Measurements from ENCODE around the gene PRKCA.

Gene PRKCA

DNA sequence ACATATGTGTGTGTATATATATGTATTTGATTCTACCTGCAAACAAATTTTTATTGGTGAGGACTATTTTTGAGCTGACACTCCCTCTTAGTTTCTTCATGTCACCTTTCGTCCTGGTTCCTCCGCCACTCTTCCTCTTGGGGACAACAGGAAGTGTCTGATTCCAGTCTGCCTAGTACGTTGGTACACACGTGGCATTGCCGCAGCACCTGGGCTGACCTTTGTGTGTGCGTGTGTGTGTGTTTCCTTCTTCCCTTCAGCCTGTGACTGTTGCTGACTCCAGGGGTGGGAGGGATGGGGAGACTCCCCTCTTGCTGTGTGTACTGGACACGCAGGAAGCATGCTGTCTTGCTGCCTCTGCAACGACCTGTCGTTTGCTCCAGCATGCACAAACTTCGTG lies 503.2 kb downstream of the PRKCA start:
- H3K4me2 ChIP-seq (ENCODE audit: low read length): no peak overlapping the region
- no peaks in the 10 kb centered on the region for H3K9me3 ChIP-seq (ENCODE audit: control insufficient read depth, insufficient read depth, low read length)
- TF ChIP-seq, protein P1, sequence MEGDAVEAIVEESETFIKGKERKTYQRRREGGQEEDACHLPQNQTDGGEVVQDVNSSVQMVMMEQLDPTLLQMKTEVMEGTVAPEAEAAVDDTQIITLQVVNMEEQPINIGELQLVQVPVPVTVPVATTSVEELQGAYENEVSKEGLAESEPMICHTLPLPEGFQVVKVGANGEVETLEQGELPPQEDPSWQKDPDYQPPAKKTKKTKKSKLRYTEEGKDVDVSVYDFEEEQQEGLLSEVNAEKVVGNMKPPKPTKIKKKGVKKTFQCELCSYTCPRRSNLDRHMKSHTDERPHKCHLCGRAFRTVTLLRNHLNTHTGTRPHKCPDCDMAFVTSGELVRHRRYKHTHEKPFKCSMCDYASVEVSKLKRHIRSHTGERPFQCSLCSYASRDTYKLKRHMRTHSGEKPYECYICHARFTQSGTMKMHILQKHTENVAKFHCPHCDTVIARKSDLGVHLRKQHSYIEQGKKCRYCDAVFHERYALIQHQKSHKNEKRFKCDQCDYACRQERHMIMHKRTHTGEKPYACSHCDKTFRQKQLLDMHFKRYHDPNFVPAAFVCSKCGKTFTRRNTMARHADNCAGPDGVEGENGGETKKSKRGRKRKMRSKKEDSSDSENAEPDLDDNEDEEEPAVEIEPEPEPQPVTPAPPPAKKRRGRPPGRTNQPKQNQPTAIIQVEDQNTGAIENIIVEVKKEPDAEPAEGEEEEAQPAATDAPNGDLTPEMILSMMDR (IDR thresholded peaks at IDR 0.05; ENCODE audit: low read depth, low read length, poor library complexity, severe bottlenecking): no peak
- no peak for TF ChIP-seq EZH2phosphoT487 (IDR thresholded peaks at IDR 0.05; ENCODE audit: borderline replicate concordance, low read length)
- H3F3A ChIP-seq (ENCODE audit: control insufficient read depth, insufficient read depth): no peaks in the 10 kb centered on the region
- H4K20me1 ChIP-seq (ENCODE audit: control insufficient read depth, insufficient read depth, low read depth, low read length): no peaks in the 10 kb centered on the region
- H3K36me3 ChIP-seq (ENCODE audit: control insufficient read depth, low read length): no peaks in the 10 kb centered on the region
- H3K4me1 ChIP-seq (ENCODE audit: control insufficient read depth, low read length): peaks cover 18% of the 10 kb centered on the region
- no peaks in the 10 kb centered on the region for H3K9me2 ChIP-seq (replicated peaks; ENCODE audit: control insufficient read depth, low read length)
- H3K27ac ChIP-seq (ENCODE audit: low read depth, low read length): no peak overlapping the region
- H3K27me3 ChIP-seq (ENCODE audit: control insufficient read depth, low read length): no peaks in the 10 kb centered on the region
- H3K79me2 ChIP-seq (ENCODE audit: control insufficient read depth, low read length): no peaks in the 10 kb centered on the region
- H3K4me3 ChIP-seq (ENCODE audit: low read length): no peak overlapping the region

DNA sequence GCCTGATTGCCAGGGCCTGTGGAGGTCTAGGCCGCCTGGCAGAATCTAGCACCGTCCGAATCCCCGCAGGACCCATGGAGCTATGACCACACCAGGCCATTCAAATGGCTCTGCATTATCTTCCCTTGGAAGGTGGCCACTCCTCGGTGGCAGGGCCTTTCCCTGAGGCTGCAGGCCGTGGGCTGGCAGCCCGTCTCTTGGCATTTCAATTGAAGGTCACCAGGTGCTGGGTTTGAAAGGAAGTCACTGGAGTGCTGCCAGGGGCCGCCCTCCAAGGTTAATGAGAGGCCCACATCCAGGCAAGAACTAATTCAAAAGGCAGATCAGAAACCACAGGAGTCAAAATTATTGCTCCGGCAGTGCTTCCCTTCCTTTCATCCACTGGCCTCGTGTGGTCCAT lies 504.8 kb downstream of the PRKCA start:
- H3K27me3 ChIP-seq (ENCODE audit: control insufficient read depth, low read length): no peaks in the 10 kb centered on the region
- no peaks in the 10 kb centered on the region for H3K36me3 ChIP-seq (ENCODE audit: control insufficient read depth, low read length)
- no peaks in the 10 kb centered on the region for H3K79me2 ChIP-seq (ENCODE audit: control insufficient read depth, low read length)
- H3K9me3 ChIP-seq (ENCODE audit: control insufficient read depth, insufficient read depth, low read length): no peaks in the 10 kb centered on the region
- no peaks in the 10 kb centered on the region for H4K20me1 ChIP-seq (ENCODE audit: control insufficient read depth, insufficient read depth, low read depth, low read length)
- no peak overlapping the region for H3K4me3 ChIP-seq (ENCODE audit: low read length)
- H3F3A ChIP-seq (ENCODE audit: control insufficient read depth, insufficient read depth): no peaks in the 10 kb centered on the region
- no peak overlapping the region for H3K4me2 ChIP-seq (ENCODE audit: low read length)
- no peaks in the 10 kb centered on the region for H3K9me2 ChIP-seq (replicated peaks; ENCODE audit: control insufficient read depth, low read length)
- peaks cover 18% of the 10 kb centered on the region for H3K4me1 ChIP-seq (ENCODE audit: control insufficient read depth, low read length)
- no peak for TF ChIP-seq EZH2phosphoT487 (IDR thresholded peaks at IDR 0.05; ENCODE audit: borderline replicate concordance, low read length)
- TF ChIP-seq, protein P1 (IDR thresholded peaks at IDR 0.05; ENCODE audit: low read depth, low read length, poor library complexity, severe bottlenecking): no peak
- no peak overlapping the region for H3K27ac ChIP-seq (ENCODE audit: low read depth, low read length)

DNA sequence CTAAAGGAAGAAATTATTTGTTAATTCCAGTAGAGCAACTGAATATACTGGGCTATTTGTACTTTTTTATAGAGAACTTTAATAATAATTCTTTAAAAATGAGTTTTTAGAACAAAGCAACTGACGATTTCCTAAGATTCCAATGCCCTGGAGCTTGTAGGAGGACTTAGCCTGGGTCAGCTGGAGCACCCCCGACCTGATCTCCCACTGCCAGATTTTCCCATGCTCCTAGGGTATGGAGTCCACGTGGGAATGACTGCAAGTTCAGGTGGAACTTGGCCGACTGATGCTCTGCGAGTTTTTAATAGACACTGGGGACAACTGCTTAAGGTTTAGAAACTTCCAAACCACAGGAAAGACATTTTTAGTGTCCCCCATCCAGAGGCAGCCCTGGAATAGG lies 507.0 kb downstream of the PRKCA start:
- Histone ChIP-seq H3K9me2 (replicated peaks; ENCODE audit: control insufficient read depth, low read length) (no peaks in the 10 kb centered on the region), H4K20me1 (ENCODE audit: control insufficient read depth, insufficient read depth, low read depth, low read length) (no peaks in the 10 kb centered on the region), H3F3A (ENCODE audit: control insufficient read depth, insufficient read depth) (no peaks in the 10 kb centered on the region), H3K27ac (ENCODE audit: low read depth, low read length) (no peak overlapping the region), H3K4me1 (ENCODE audit: control insufficient read depth, low read length) (peaks cover 18% of the 10 kb centered on the region), H3K79me2 (ENCODE audit: control insufficient read depth, low read length) (no peaks in the 10 kb centered on the region), H3K4me2 (ENCODE audit: low read length) (no peak overlapping the region), H3K36me3 (ENCODE audit: control insufficient read depth, low read length) (no peaks in the 10 kb centered on the region), H3K4me3 (ENCODE audit: low read length) (no peak overlapping the region), H3K9me3 (ENCODE audit: control insufficient read depth, insufficient read depth, low read length) (no peaks in the 10 kb centered on the region), H3K27me3 (ENCODE audit: control insufficient read depth, low read length) (no peaks in the 10 kb centered on the region)
- TF ChIP-seq, protein P1 (IDR thresholded peaks at IDR 0.05; ENCODE audit: low read depth, low read length, poor library complexity, severe bottlenecking): no peak
- TF ChIP-seq EZH2phosphoT487 (IDR thresholded peaks at IDR 0.05; ENCODE audit: borderline replicate concordance, low read length): no peak

All from DOHH2 (cell line).